Neuronal stem cell (in vitro differentiated cells): ENCODE data around the gene CERK.
A peak's percentile ranks its signal among the peaks of the same experiment; 100 is the strongest.

ENCODE experiments used
- DNase-seq: peaks from one replicate; pipeline ENCODE4 v3.0.0-alpha.2; 2013; ENCODE audit warnings: low spot score
- H2AFZ ChIP-seq: one replicate; pipeline ENCODE4 v1.6.1; 2013; ENCODE audit warnings: mild to moderate bottlenecking, low read length, inconsistent platforms
- H2AK5ac ChIP-seq: 2 replicates; pipeline ENCODE4 v1.6.1; 2013; ENCODE audit warnings: low read depth, mild to moderate bottlenecking, inconsistent platforms, low read length, moderate library complexity, mixed read lengths
- H2BK120ac ChIP-seq: 2 replicates; pipeline ENCODE4 v1.6.1; 2013; ENCODE audit warnings: low read depth, mild to moderate bottlenecking, inconsistent platforms, low read length, moderate library complexity, mixed read lengths
- H2BK12ac ChIP-seq: one replicate; pipeline ENCODE4 v1.6.1; 2013; ENCODE audit warnings: low read length, inconsistent platforms
- H2BK15ac ChIP-seq: 2 replicates; pipeline ENCODE4 v1.6.1; 2013; ENCODE audit warnings: mild to moderate bottlenecking, low read length, inconsistent platforms, mixed read lengths
- H2BK5ac ChIP-seq: one replicate; pipeline ENCODE4 v1.6.1; 2013; ENCODE audit warnings: inconsistent platforms, mild to moderate bottlenecking, low read length, moderate library complexity
- H3K14ac ChIP-seq: one replicate; pipeline ENCODE4 v1.6.1; 2013; ENCODE audit warnings: low read length, inconsistent platforms
- H3K18ac ChIP-seq: 2 replicates; pipeline ENCODE4 v1.6.1; 2013; ENCODE audit warnings: low read length, inconsistent platforms
- H3K23ac ChIP-seq: 2 replicates; pipeline ENCODE4 v1.6.1; 2013; ENCODE audit warnings: low read depth, mild to moderate bottlenecking, mixed read lengths, low read length, inconsistent platforms; ENCODE audit not compliant: poor library complexity
- H3K27ac ChIP-seq: replicated peaks from 3 replicates; pipeline ENCODE4 v1.5.1; 2013; ENCODE audit warnings: low read length, inconsistent platforms
- H3K27me3 ChIP-seq, 3 experiments: 2 replicates each; pipeline ENCODE4 v1.6.1; 2013; ENCODE audit warnings: low read length in 3 of 3, mild to moderate bottlenecking in 2 of 3, inconsistent platforms in 1 of 3, low read depth in 1 of 3, mixed read lengths in 1 of 3, moderate library complexity in 1 of 3; ENCODE audit not compliant: control insufficient read depth in 3 of 3, insufficient read depth in 3 of 3
- H3K36me3 ChIP-seq, 2 donors: replicated peaks in 1 of 2; 2 replicates each; pipeline ENCODE4 v1.6.1; 2013; ENCODE audit warnings: low read length in 2 of 2; ENCODE audit not compliant: control insufficient read depth in 2 of 2, insufficient read depth in 2 of 2
- H3K4ac ChIP-seq: 2 replicates; pipeline ENCODE4 v1.6.1; 2013; ENCODE audit warnings: inconsistent platforms, mild to moderate bottlenecking, low read length, moderate library complexity
- H3K4me1 ChIP-seq, 2 donors: 1 replicate in 1 of 2; 2 replicates in 1 of 2; pipeline ENCODE4 v1.6.1; 2013; ENCODE audit warnings: low read length in 2 of 2, low read depth in 1 of 2; ENCODE audit not compliant: control insufficient read depth in 2 of 2, insufficient read depth in 1 of 2
- H3K4me2 ChIP-seq: one replicate; pipeline ENCODE4 v1.6.1; 2013; ENCODE audit warnings: mild to moderate bottlenecking, low read length, inconsistent platforms; ENCODE audit not compliant: insufficient read depth, poor library complexity, severe bottlenecking
- H3K4me3 ChIP-seq, 2 donors: 2 replicates each; pipeline ENCODE4 v1.5.1; 2013; ENCODE audit warnings: low read length in 2 of 2, mild to moderate bottlenecking in 2 of 2, inconsistent platforms in 1 of 2, moderate library complexity in 1 of 2
- H3K79me1 ChIP-seq: one replicate; pipeline ENCODE4 v1.6.1; 2013; ENCODE audit warnings: low read depth, mild to moderate bottlenecking, inconsistent platforms, low read length, moderate library complexity
- H3K9ac ChIP-seq: one replicate; pipeline ENCODE4 v1.6.1; 2013; ENCODE audit warnings: mild to moderate bottlenecking, low read depth, low read length, inconsistent platforms; ENCODE audit not compliant: poor library complexity
- H3K9me3 ChIP-seq, 2 donors: replicated peaks in 1 of 2; 2 replicates each; pipeline versions ENCODE3 to v1.6.1; 2013; ENCODE audit warnings: low read length in 2 of 2, mild to moderate bottlenecking in 2 of 2, inconsistent platforms in 1 of 2, low read depth in 1 of 2, mixed read lengths in 1 of 2, moderate library complexity in 1 of 2; ENCODE audit not compliant: control insufficient read depth in 2 of 2, insufficient read depth in 1 of 2
- H4K8ac ChIP-seq: one replicate; pipeline ENCODE4 v1.6.1; 2013; ENCODE audit warnings: low read depth, mild to moderate bottlenecking, inconsistent platforms, low read length, moderate library complexity
- H4K91ac ChIP-seq: one replicate; pipeline ENCODE4 v1.6.1; 2013; ENCODE audit warnings: low read length, low read depth, mild to moderate bottlenecking, inconsistent platforms; ENCODE audit not compliant: poor library complexity
- WGBS, 2 donors: extraction: QIAGEN DNeasy Blood & Tissue Kit; methylation state at CpG; one replicate each; pipeline ENCODE4 v1.1.7; 2013; ENCODE audit warnings: missing lambda C conversion rate in 2 of 2, mixed read lengths in 1 of 2; ENCODE audit not compliant: insufficient read length in 2 of 2, insufficient replicate concordance in 1 of 2; ENCODE audit errors: extremely low coverage in 2 of 2; 5-methylcytosine and 5-hydroxymethylcytosine counted together

The CERK gene

GRCh38 chr22:46659791-46660186 lies 78.3 kb downstream of the CERK start:
- Histone ChIP-seq H3K9ac (no peak overlapping the region), H3K18ac (no peak overlapping the region), H3K14ac (no peak overlapping the region), H3K4ac (peak overlapping the region; percentile 93), H3K9me3 (no peaks in the 10 kb centered on the region), H3K27me3 (no peaks in the 10 kb centered on the region), H4K91ac (no peak overlapping the region), H2BK5ac (peak overlapping the region; percentile 82), H2AK5ac (no peak overlapping the region), H3K27ac (no peak overlapping the region), H2AFZ (no peak overlapping the region), H3K79me1 (no peaks in the 10 kb centered on the region), H4K8ac (no peak overlapping the region), H2BK15ac (no peak overlapping the region), H3K4me1 (no peaks in the 10 kb centered on the region), H2BK120ac (no peak overlapping the region), H3K4me2 (no peak overlapping the region), H3K36me3 (peaks cover 0 to 6% of the 10 kb centered on the region in 2 donors), H3K4me3 (no peak overlapping the region), H3K23ac (peak overlapping the region; percentile 73), H2BK12ac (no peak overlapping the region)
- no CpG with 5 or more reads among the region's 12 CpGs for WGBS, 2 donors
- no peak for DNase-seq

GRCh38 chr22:46659059-46659790 lies 78.8 kb downstream of the CERK start:
- H3K14ac ChIP-seq = peak overlapping the region; percentile 41
- H3K23ac ChIP-seq = peak overlapping the region; percentile 32
- no peak overlapping the region for H4K91ac ChIP-seq
- H2AK5ac ChIP-seq = no peak overlapping the region
- H3K4me3 ChIP-seq = no peak overlapping the region
- H3K27me3 ChIP-seq = no peaks in the 10 kb centered on the region
- H3K4me1 ChIP-seq = no peaks in the 10 kb centered on the region
- H3K4me2 ChIP-seq = no peak overlapping the region
- no peak overlapping the region for H2BK12ac ChIP-seq
- DNase-seq = no peak
- no peaks in the 10 kb centered on the region for H3K9me3 ChIP-seq
- no peaks in the 10 kb centered on the region for H3K79me1 ChIP-seq
- H2BK5ac ChIP-seq = no peak overlapping the region
- no peak overlapping the region for H4K8ac ChIP-seq
- H3K4ac ChIP-seq = no peak overlapping the region
- H3K27ac ChIP-seq = no peak overlapping the region
- no peak overlapping the region for H3K18ac ChIP-seq
- no peak overlapping the region for H2BK120ac ChIP-seq
- H2BK15ac ChIP-seq = no peak overlapping the region
- WGBS, 2 donors = no CpG with 5 or more reads among the region's 14 CpGs
- H3K36me3 ChIP-seq = peaks cover 0 to 4% of the 10 kb centered on the region in 2 donors
- H3K9ac ChIP-seq = peak overlapping the region; percentile 12
- H2AFZ ChIP-seq = no peak overlapping the region

GRCh38 chr22:46657996-46658947 lies 79.8 kb downstream of the CERK start:
- Histone ChIP-seq H2AK5ac (no peak overlapping the region), H3K9me3 (no peaks in the 10 kb centered on the region), H2AFZ (no peak overlapping the region), H2BK12ac (peak overlapping the region; percentile 22), H3K9ac (peak overlapping the region; percentile 12), H3K14ac (no peak overlapping the region), H3K23ac (no peak overlapping the region), H3K27ac (no peak overlapping the region), H2BK5ac (no peak overlapping the region), H3K4ac (no peak overlapping the region), H4K8ac (no peak overlapping the region), H3K79me1 (no peaks in the 10 kb centered on the region), H3K36me3 (no peaks in the 10 kb centered on the region), H4K91ac (no peak overlapping the region), H3K18ac (no peak overlapping the region), H3K4me3 (no peak overlapping the region), H3K27me3 (no peaks in the 10 kb centered on the region), H3K4me1 (no peaks in the 10 kb centered on the region), H2BK120ac (no peak overlapping the region), H2BK15ac (no peak overlapping the region), H3K4me2 (no peak overlapping the region)
- no peak for DNase-seq
- WGBS, 2 donors = no CpG with 5 or more reads among the region's 37 CpGs

- Histone ChIP-seq H3K4me1 (peaks cover 4 to 6% of the 10 kb centered on the region in 2 donors), H3K27me3 (no peaks in the 10 kb centered on the region), H3K14ac (peak overlapping the region; percentile 38), H3K23ac (no peak overlapping the region), H3K9me3 (no peaks in the 10 kb centered on the region), H3K36me3 (no peaks in the 10 kb centered on the region), H3K4ac (no peak overlapping the region), H3K27ac (no peak overlapping the region), H3K9ac (peak overlapping the region; percentile 60), H2BK12ac (peak overlapping the region; percentile 58), H3K4me2 (no peak overlapping the region), H3K4me3 (no peak overlapping the region), H2AK5ac (peak overlapping the region; percentile 84), H4K91ac (no peak overlapping the region), H2BK5ac (no peak overlapping the region), H2AFZ (no peak overlapping the region), H4K8ac (peak overlapping the region; percentile 3), H2BK120ac (no peak overlapping the region), H3K79me1 (no peaks in the 10 kb centered on the region), H3K18ac (peak overlapping the region; percentile 13), H2BK15ac (no peak overlapping the region)
- no CpG with 5 or more reads among the region's 10 CpGs for WGBS, 2 donors
- DNase-seq = no peak
Observed at GRCh38 chr22:46657655-46657953, 80.4 kb downstream of the CERK start.
